CD4-positive, alpha-beta T cell (primary cell): Measurements from ENCODE around the gene IRF9. TPM values are rescaled to one million over a fixed set of nuclear protein-coding genes. Genes with fewer than 3 reads are reported as not detected.

Experiments used
- ATAC-seq: fragments of 200-7000 bp; cut with Tn5 transposase; one replicate; pipeline ENCODE4 v1.10.0; 2022; ENCODE audit warnings: mild to moderate bottlenecking; ENCODE audit not compliant: poor library complexity
- CTCF ChIA-PET: fragments of 350-600 bp; sonication (Branson Sonifier 250); formaldehyde crosslinking; loops from one replicate; lab custom pipeline; 2021; ENCODE audit warnings: antibody characterized with exemption, inconsistent platforms; lab: Charles Lee
- POLR2A ChIA-PET: fragments of 350-600 bp; sonication (Branson Sonifier 250); formaldehyde crosslinking; loops from one replicate; lab custom pipeline; 2021; ENCODE audit warnings: antibody characterized with exemption, inconsistent platforms; lab: Charles Lee
- DNase-seq, 14 experiments: peaks; one replicate each; pipeline ENCODE4 v3.0.0-alpha.2; 2013 to 2020; ENCODE audit warnings: mixed read lengths in 2 of 14
- H3K27ac ChIP-seq, 2 donors: one replicate each; pipeline versions ENCODE4 v1.5.1 to v1.7.0; 2013; ENCODE audit warnings: low read length in 2 of 2, low read depth in 1 of 2, mild to moderate bottlenecking in 1 of 2
- H3K27me3 ChIP-seq, 2 experiments: 1 replicate in 1 of 2; 2 replicates in 1 of 2; pipeline versions ENCODE4 v1.6.1 to v1.7.0; 2013; ENCODE audit warnings: low read length in 2 of 2, control low read depth in 1 of 2, mild to moderate bottlenecking in 1 of 2, moderate library complexity in 1 of 2; ENCODE audit not compliant: insufficient read depth in 2 of 2, control insufficient read depth in 1 of 2
- H3K36me3 ChIP-seq: one replicate; pipeline ENCODE4 v1.6.1; 2013; ENCODE audit warnings: low read length, control low read depth; ENCODE audit not compliant: insufficient read depth
- H3K4me1 ChIP-seq: one replicate; pipeline ENCODE4 v1.6.1; 2013; ENCODE audit warnings: low read length, control low read depth; ENCODE audit not compliant: insufficient read depth
- H3K4me3 ChIP-seq: one replicate; pipeline ENCODE4 v1.5.1; 2013; ENCODE audit warnings: mild to moderate bottlenecking, low read length, moderate library complexity
- H3K9me3 ChIP-seq, 2 experiments: 1 replicate in 1 of 2; 2 replicates in 1 of 2; pipeline versions ENCODE4 v1.6.1 to v1.7.0; 2013; ENCODE audit warnings: low read length in 2 of 2, mild to moderate bottlenecking in 2 of 2, control low read depth in 1 of 2, moderate library complexity in 1 of 2; ENCODE audit not compliant: control insufficient read depth in 1 of 2, insufficient read depth in 1 of 2
- H3K27ac Mint-ChIP-seq: one replicate; pipeline ENCODE4 v1.8.0; 2020; ENCODE audit warnings: mixed read lengths
- H3K27me3 Mint-ChIP-seq: one replicate; pipeline ENCODE4 v1.8.0; 2021; ENCODE audit warnings: mixed read lengths
- H3K36me3 Mint-ChIP-seq: one replicate; pipeline ENCODE4 v1.8.0; 2021; ENCODE audit warnings: low read depth, mixed read lengths
- H3K4me1 Mint-ChIP-seq: one replicate; pipeline ENCODE4 v1.8.0; 2021; ENCODE audit warnings: low read depth, mixed read lengths
- H3K4me3 Mint-ChIP-seq: one replicate; pipeline ENCODE4 v1.8.0; 2020; ENCODE audit warnings: mild to moderate bottlenecking, mixed read lengths
- H3K9me3 Mint-ChIP-seq: one replicate; pipeline ENCODE4 v1.8.0; 2020; ENCODE audit warnings: mixed read lengths
- CTCF ChIP-seq: fragments of 200-600 bp; IDR thresholded peaks from one replicate; pipeline ENCODE4 v1.8.0; 2022; ENCODE audit warnings: antibody characterized with exemption, mild to moderate bottlenecking
- intact Hi-C, 2 experiments: fragments of 100-400 bp; cut with DNase I in 1 of 2; cut with micrococcal nuclease in 1 of 2; formaldehyde crosslinking; loops; one replicate each; pipeline versions ENCODE4 v1.15.1 to v1.9.0; 2023 to 2025; cut with DNase I, micrococcal nuclease
- total RNA-seq, 174 experiments: library from RNA in 2 of 174; stranded (reverse) in 2 of 174; gene quantifications; one replicate each; pipeline ENCODE4 v1.2.3 and lab custom pipeline; 2021 to 2026

The IRF9 gene
- total RNA-seq, 2 experiments from 2014 or later = 248 to 262 TPM

- no peaks in the 10 kb centered on the region for H3K27me3 ChIP-seq
- Mint-ChIP-seq H3K36me3 (peaks cover 70% of the 10 kb centered on the region), H3K4me3 (peak overlapping the region; percentile 98), H3K27me3 (no peaks in the 10 kb centered on the region), H3K4me1 (peaks cover 35% of the 10 kb centered on the region), H3K27ac (peak overlapping the region; percentile 98), H3K9me3 (no peaks in the 10 kb centered on the region)
- peak overlapping the region; percentile 98 to 99 for H3K27ac ChIP-seq
- no peak for TF ChIP-seq CTCF
- DNase-seq (no peak), ATAC-seq (no peak)
- CTCF ChIA-PET = interaction anchor here (1.2 to 2.8 kb wide), 7 partner anchors 20 to 218 kb away, joined by 3 to 23 read pairs (median 6); partner anchors contain the start of genes EMC9, IRF9, PSME1 and RNF31
- intact Hi-C loops = loop anchor here (1.0 to 10.0 kb wide), 10 partner anchors 20 to 551 kb away; partner anchors contain the start of genes AP1G2 (in 1 of the 2), EMC9 (in 1 of the 2), IPO4 (in 1 of the 2) and IRF9 (in 1 of the 2)
- peak overlapping the region; percentile 77 for H3K4me3 ChIP-seq
- peaks cover 39% of the 10 kb centered on the region for H3K4me1 ChIP-seq
- POLR2A ChIA-PET = interaction anchor here (0.6 to 7.0 kb wide), 36 partner anchors 9 to 1020 kb away, joined by 3 to 296 read pairs (median 11); partner anchors contain the start of genes ACIN1, C14orf119, CARMIL3 and CBLN3
- H3K9me3 ChIP-seq = no peaks in the 10 kb centered on the region
- H3K36me3 ChIP-seq = peaks cover 37% of the 10 kb centered on the region
These were observed 45.5 kb upstream of the IRF9 start for GRCh38 chr14:24115422-24116127.

GRCh38 chr14:24116128-24116814 is 44.8 kb upstream of the IRF9 start:
- TF ChIP-seq CTCF = no peak
- peak in 1 of 14 experiments; percentile 21 for DNase-seq
- intact Hi-C loops = loop anchor here in 1 of 2 experiments (2.0 to 10.0 kb wide), 3 partner anchors 29 to 551 kb away; partner anchors contain the start of gene AP1G2
- ChIA-PET POLR2A (interaction anchor here (0.6 to 7.0 kb wide), 10 partner anchors 9 to 196 kb away, joined by 3 to 296 read pairs (median 24); partner anchors contain the start of genes CHMP4A, EMC9, FITM1 and IRF9), CTCF (interaction anchor here (0.8 to 1.7 kb wide), 4 partner anchors 20 to 217 kb away, joined by 3 to 6 read pairs (median 4); partner anchors contain the start of genes IRF9 and PSME1)
- peaks cover 37% of the 10 kb centered on the region for H3K4me1 ChIP-seq
- H3K27ac ChIP-seq = no peak overlapping the region
- H3K4me3 Mint-ChIP-seq = peak overlapping the region; percentile 98
- H3K36me3 ChIP-seq = peaks cover 44% of the 10 kb centered on the region
- peaks cover 77% of the 10 kb centered on the region for H3K36me3 Mint-ChIP-seq
- no peak for ATAC-seq
- H3K27me3 ChIP-seq = no peaks in the 10 kb centered on the region
- H3K4me3 ChIP-seq = peak overlapping the region; percentile 77
- no peaks in the 10 kb centered on the region for H3K27me3 Mint-ChIP-seq
- H3K9me3 ChIP-seq = no peaks in the 10 kb centered on the region
- no peaks in the 10 kb centered on the region for H3K9me3 Mint-ChIP-seq
- H3K27ac Mint-ChIP-seq = peak overlapping the region; percentile 98
- H3K4me1 Mint-ChIP-seq = peaks cover 35% of the 10 kb centered on the region

- peaks cover 35% of the 10 kb centered on the region for H3K4me1 Mint-ChIP-seq
- H3K36me3 ChIP-seq = peaks cover 51% of the 10 kb centered on the region
- no peak for ATAC-seq
- H3K4me3 ChIP-seq = no peak overlapping the region
- no peak for TF ChIP-seq CTCF
- H3K4me1 ChIP-seq = peaks cover 37% of the 10 kb centered on the region
- no peak overlapping the region for H3K4me3 Mint-ChIP-seq
- H3K9me3 ChIP-seq = no peaks in the 10 kb centered on the region
- intact Hi-C loops = loop anchor here in 1 of 2 experiments (2.0 to 10.0 kb wide), 3 partner anchors 28 to 552 kb away; partner anchors contain the start of gene AP1G2
- peaks cover 86% of the 10 kb centered on the region for H3K36me3 Mint-ChIP-seq
- ChIA-PET CTCF (interaction anchor here (0.8 to 1.3 kb wide), 3 partner anchors 8 to 179 kb away, joined by 3 to 4 read pairs (median 3); partner anchors contain the start of gene IRF9), POLR2A (interaction anchor here (1.1 to 7.0 kb wide), 4 partner anchors 19 to 125 kb away, joined by 3 to 296 read pairs (median 62); partner anchors contain the start of genes CHMP4A, EMC9, FITM1 and PSME1)
- H3K27ac Mint-ChIP-seq = peak overlapping the region; percentile 98
- no peaks in the 10 kb centered on the region for H3K27me3 ChIP-seq
- no peaks in the 10 kb centered on the region for H3K9me3 Mint-ChIP-seq
- DNase-seq = no peak
- no peaks in the 10 kb centered on the region for H3K27me3 Mint-ChIP-seq
- H3K27ac ChIP-seq = no peak overlapping the region
These were observed 43.9 kb upstream of the IRF9 start for GRCh38 chr14:24117179-24117578.
